ENCODE data around the gene EPB41L1.

Gene EPB41L1

GRCh38 chr20:36268440-36269342 is 114.2 kb downstream of the EPB41L1 start:
- TF ChIP-seq ZNF510 (tag by site-specific recombination; IDR thresholded peaks at IDR 0.05; ENCODE audit: insufficient replicate concordance) (no peak), ZFHX2 (tag by site-specific recombination; conservative IDR thresholded peaks at IDR 0.05) (0 out of 2 replicates have a peak, but pooled peaks have one; percentile 10)
- Histone ChIP-seq H3K4me3 (ENCODE audit: low read depth, low read length) (no peak overlapping the region), H3K9me3 (ENCODE audit: control insufficient read depth, insufficient read depth, low read depth, low read length) (no peaks in the 10 kb centered on the region), H3K27ac (ENCODE audit: extremely low read depth, low read depth, low read length) (no peak overlapping the region), H3K4me1 (ENCODE audit: control insufficient read depth, insufficient read depth, low read length) (no peaks in the 10 kb centered on the region), H3K36me3 (ENCODE audit: control insufficient read depth in 2 of 2, insufficient read depth in 1 of 2, low read length in 2 of 2) (no peaks in the 10 kb centered on the region)
- CTCF ChIA-PET, result interaction anchor here (0.5 to 1.7 kb wide), 5 partner anchors 65 to 314 kb away, joined by 3 to 5 read pairs (median 3); no protein-coding TSS in a partner anchor
- POLR2A ChIA-PET, result interaction anchor here (0.8 kb wide), 1 partner anchor 139 kb away, joined by 7 read pairs; no protein-coding TSS in a partner anchor

GRCh38 chr20:36269507-36269906 is 115.0 kb downstream of the EPB41L1 start:
- Histone ChIP-seq H3K4me3 (ENCODE audit: low read depth, low read length) (no peak overlapping the region), H3K27ac (ENCODE audit: extremely low read depth, low read depth, low read length) (no peak overlapping the region), H3K4me1 (ENCODE audit: control insufficient read depth, insufficient read depth, low read length) (no peaks in the 10 kb centered on the region), H3K36me3 (ENCODE audit: control insufficient read depth in 2 of 2, insufficient read depth in 1 of 2, low read length in 2 of 2) (no peaks in the 10 kb centered on the region), H3K9me3 (ENCODE audit: control insufficient read depth, insufficient read depth, low read depth, low read length) (no peaks in the 10 kb centered on the region)
- ChIA-PET POLR2A (interaction anchor here (0.8 kb wide), 1 partner anchor 138 kb away, joined by 7 read pairs; no protein-coding TSS in a partner anchor), CTCF (interaction anchor here (0.5 to 0.9 kb wide), 2 partner anchors 66 to 67 kb away, joined by 3 to 5 read pairs; no protein-coding TSS in a partner anchor)
- TF ChIP-seq GLI2 (tag by site-specific recombination; IDR thresholded peaks at IDR 0.05; ENCODE audit: borderline replicate concordance, low read depth) (no peak), PRDM10 (tag by site-specific recombination; IDR thresholded peaks at IDR 0.05) (peak; percentile 91)

- H3K4me3 ChIP-seq (ENCODE audit: low read depth, low read length), result no peak overlapping the region
- no peaks in the 10 kb centered on the region for H3K4me1 ChIP-seq (ENCODE audit: control insufficient read depth, insufficient read depth, low read length)
- no peaks in the 10 kb centered on the region for H3K36me3 ChIP-seq (ENCODE audit: control insufficient read depth in 2 of 2, insufficient read depth in 1 of 2, low read length in 2 of 2)
- no peak overlapping the region for H3K27ac ChIP-seq (ENCODE audit: extremely low read depth, low read depth, low read length)
- CTCF ChIA-PET, result interaction anchor here (0.6 to 2.0 kb wide), 5 partner anchors 36 to 168 kb away, joined by 3 to 8 read pairs (median 3); no protein-coding TSS in a partner anchor
- no peaks in the 10 kb centered on the region for H3K9me3 ChIP-seq (ENCODE audit: control insufficient read depth, insufficient read depth, low read depth, low read length)
- TF ChIP-seq ZNF302 (tag by site-specific recombination; IDR thresholded peaks at IDR 0.05; ENCODE audit: low read depth), result no peak
- no peak for TF ChIP-seq GLI2 (tag by site-specific recombination; IDR thresholded peaks at IDR 0.05; ENCODE audit: borderline replicate concordance, low read depth)
- TF ChIP-seq ZNF571 (tag by site-specific recombination; IDR thresholded peaks at IDR 0.05), result no peak
- no peak for TF ChIP-seq ZNF792 (tag by site-specific recombination; IDR thresholded peaks at IDR 0.05)
- TF ChIP-seq ZNF354C (tag by site-specific recombination; IDR thresholded peaks at IDR 0.05; ENCODE audit: borderline replicate concordance, low read depth), result no peak
- TF ChIP-seq ZNF837 (tag by site-specific recombination; IDR thresholded peaks at IDR 0.05), result no peak
- TF ChIP-seq ZBTB11 (tag by site-specific recombination; conservative IDR thresholded peaks at IDR 0.05; ENCODE audit: low read depth), result peak; percentile 83
- POLR2A ChIA-PET, result no interaction called here
Observed at GRCh38 chr20:36270744-36271638, 116.5 kb downstream of the EPB41L1 start.
